GM21723 (cell line): ENCODE data around the gene DOCK2.

Experiments
- ATAC-seq: cut with Tn5 transposase; IDR thresholded peaks from one replicate; pipeline ENCODE4 v1.9.1; 2021; ENCODE audit warnings: mild to moderate bottlenecking, moderate library complexity; ENCODE audit not compliant: unreplicated experiment

The DOCK2 gene

GRCh38 chr5:169886677-169887076 lies 249.6 kb downstream of the DOCK2 start:
- no peak for ATAC-seq

- no peak for ATAC-seq
Observed at GRCh38 chr5:169889572-169889971, 252.5 kb downstream of the DOCK2 start.

GRCh38 chr5:169893010-169893409 lies 255.9 kb downstream of the DOCK2 start:
- no peak for ATAC-seq

- no peak for ATAC-seq
Observed at GRCh38 chr5:169893571-169893970, 256.5 kb downstream of the DOCK2 start.

- ATAC-seq, result no peak
Observed at GRCh38 chr5:169895926-169896325, 258.9 kb downstream of the DOCK2 start.

- no peak for ATAC-seq
Observed at GRCh38 chr5:169897481-169897880, 260.4 kb downstream of the DOCK2 start.

- ATAC-seq, result no peak
Observed at GRCh38 chr5:169901896-169902295, 264.8 kb downstream of the DOCK2 start.

GRCh38 chr5:169904059-169904458 lies 267.0 kb downstream of the DOCK2 start:
- ATAC-seq, result no peak

- no peak for ATAC-seq
Observed at GRCh38 chr5:169904508-169904907, 267.4 kb downstream of the DOCK2 start.

- ATAC-seq, result no peak
Observed at GRCh38 chr5:169905017-169905416, 267.9 kb downstream of the DOCK2 start.

- ATAC-seq, result no peak
Observed at GRCh38 chr5:169906745-169907649, 269.9 kb downstream of the DOCK2 start.

- ATAC-seq, result no peak
Observed at GRCh38 chr5:169908864-169909263, 271.8 kb downstream of the DOCK2 start.

GRCh38 chr5:169909945-169910344 lies 272.9 kb downstream of the DOCK2 start:
- ATAC-seq, result no peak

- no peak for ATAC-seq
Observed at GRCh38 chr5:169910393-169910792, 273.3 kb downstream of the DOCK2 start.

- ATAC-seq, result no peak
Observed at GRCh38 chr5:169911448-169912212, 274.6 kb downstream of the DOCK2 start.

- no peak for ATAC-seq
Observed at GRCh38 chr5:169913479-169913878, 276.4 kb downstream of the DOCK2 start.

- ATAC-seq, result no peak
Observed at GRCh38 chr5:169914766-169915165, 277.7 kb downstream of the DOCK2 start.

- no peak for ATAC-seq
Observed at GRCh38 chr5:169917500-169917899, 280.4 kb downstream of the DOCK2 start.

GRCh38 chr5:169918228-169918627 lies 281.2 kb downstream of the DOCK2 start:
- no peak for ATAC-seq

- ATAC-seq, result no peak
Observed at GRCh38 chr5:169920474-169920873, 283.4 kb downstream of the DOCK2 start.

- no peak for ATAC-seq
Observed at GRCh38 chr5:169921384-169921783, 284.3 kb downstream of the DOCK2 start.

GRCh38 chr5:169921949-169922348 lies 284.9 kb downstream of the DOCK2 start:
- no peak for ATAC-seq
